ENCODE measurements around the gene CLPTM1L. TPM values are rescaled to one million over a fixed set of nuclear protein-coding genes. Genes with fewer than 3 reads are reported as not detected.

The CLPTM1L gene
- polyA plus RNA-seq, 2 of the 4 experiments (the other 2 are of a cell fraction), result 171 to 173 TPM

GRCh38 chr5:1344975-1345838 lies at the start of gene CLPTM1L (continued):
- TF ChIP-seq BCL3 (IDR thresholded peaks at IDR 0.05) (peak; percentile 57; the same call in 1 of the 3 replicates), TFCP2L1 (CRISPR knock-in tag; IDR thresholded peaks at IDR 0.05) (no peak), CTCF (IDR thresholded peaks at IDR 0.05) (no peak), RAD21 (conservative IDR thresholded peaks at IDR 0.05 in 1 of 2, IDR thresholded peaks at IDR 0.05 in 1 of 2) (no peak), EHF (CRISPR knock-in tag; IDR thresholded peaks at IDR 0.05) (no peak), CEBPB (IDR thresholded peaks at IDR 0.05) (no peak), RCOR1 (IDR thresholded peaks at IDR 0.05; ENCODE audit: low read depth, low read length) (no peak), POLR2A (IDR thresholded peaks at IDR 0.05; ENCODE audit: low read length) (peak; percentile 73)
- TF ChIP-seq, protein P1, sequence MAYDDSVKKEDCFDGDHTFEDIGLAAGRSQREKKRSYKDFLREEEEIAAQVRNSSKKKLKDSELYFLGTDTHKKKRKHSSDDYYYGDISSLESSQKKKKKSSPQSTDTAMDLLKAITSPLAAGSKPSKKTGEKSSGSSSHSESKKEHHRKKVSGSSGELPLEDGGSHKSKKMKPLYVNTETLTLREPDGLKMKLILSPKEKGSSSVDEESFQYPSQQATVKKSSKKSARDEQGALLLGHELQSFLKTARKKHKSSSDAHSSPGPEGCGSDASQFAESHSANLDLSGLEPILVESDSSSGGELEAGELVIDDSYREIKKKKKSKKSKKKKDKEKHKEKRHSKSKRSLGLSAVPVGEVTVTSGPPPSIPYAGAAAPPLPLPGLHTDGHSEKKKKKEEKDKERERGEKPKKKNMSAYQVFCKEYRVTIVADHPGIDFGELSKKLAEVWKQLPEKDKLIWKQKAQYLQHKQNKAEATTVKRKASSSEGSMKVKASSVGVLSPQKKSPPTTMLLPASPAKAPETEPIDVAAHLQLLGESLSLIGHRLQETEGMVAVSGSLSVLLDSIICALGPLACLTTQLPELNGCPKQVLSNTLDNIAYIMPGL (CRISPR knock-in tag; IDR thresholded peaks at IDR 0.05; ENCODE audit: borderline replicate concordance), result no peak

DNA sequence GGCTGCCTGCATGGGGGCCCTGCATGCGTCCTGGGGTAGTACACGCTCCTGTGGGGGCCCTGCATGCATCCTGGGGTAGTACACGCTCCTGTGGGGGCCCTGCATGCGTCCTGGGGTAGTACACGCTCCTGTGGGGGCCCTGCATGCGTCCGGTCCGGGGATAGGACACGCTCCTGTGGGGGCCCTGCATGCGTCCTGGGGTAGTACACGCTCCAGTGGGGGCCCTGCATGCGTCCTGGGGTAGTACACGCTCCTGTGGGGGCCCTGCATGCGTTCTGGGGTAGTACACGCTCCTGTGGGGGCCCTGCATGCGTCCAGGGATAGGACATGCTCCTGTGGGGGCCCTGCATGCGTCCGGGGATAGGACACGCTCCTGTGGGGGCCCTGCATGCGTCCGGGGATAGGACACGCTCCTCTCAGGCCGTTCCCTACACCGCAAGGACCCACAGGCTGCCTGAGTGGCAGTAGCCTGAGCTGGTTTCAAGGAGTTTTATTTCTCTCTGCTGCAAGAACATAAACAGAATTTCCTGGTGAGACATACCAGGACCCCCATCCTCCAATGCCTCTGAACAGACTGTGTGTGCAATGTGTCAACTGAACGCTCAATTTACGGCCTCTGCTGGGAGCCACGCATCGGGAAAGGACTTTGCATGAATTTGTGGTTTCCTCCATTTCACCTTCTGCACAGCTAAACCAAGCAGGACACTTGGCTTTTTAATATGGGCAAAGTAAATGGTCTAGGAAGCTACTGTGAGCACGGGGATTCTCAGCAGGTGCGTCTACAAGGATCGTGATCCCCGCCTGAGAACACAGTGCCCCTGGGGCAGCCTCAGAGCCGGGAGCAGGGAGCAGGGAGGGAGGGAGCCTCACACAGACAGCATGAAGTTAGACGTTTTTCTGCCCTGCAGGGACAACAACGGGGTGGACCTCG lies 48.9 kb upstream of the CLPTM1L start:
- TF ChIP-seq RAD21 (conservative IDR thresholded peaks at IDR 0.05 in 1 of 2, IDR thresholded peaks at IDR 0.05 in 1 of 2) (no peak), JUN (IDR thresholded peaks at IDR 0.05) (no peak), BCL3 (IDR thresholded peaks at IDR 0.05) (no peak), MAX (IDR thresholded peaks at IDR 0.05) (no peak), HEYL (CRISPR knock-in tag; IDR thresholded peaks at IDR 0.05) (no peak), FOSL2 (IDR thresholded peaks at IDR 0.05) (no peak), FOSL2 (CRISPR knock-in tag; IDR thresholded peaks at IDR 0.05) (no peak), RNF2 (IDR thresholded peaks at IDR 0.05; ENCODE audit: borderline replicate concordance, low read depth) (no peak), SREBF2 (IDR thresholded peaks at IDR 0.05) (no peak), CBX8 (IDR thresholded peaks at IDR 0.05) (no peak), PHF8 (IDR thresholded peaks at IDR 0.05; ENCODE audit: borderline replicate concordance, low read depth) (no peak), MAFK (IDR thresholded peaks at IDR 0.05; ENCODE audit: partially characterized antibody) (no peak), CBX2 (IDR thresholded peaks at IDR 0.05; ENCODE audit: borderline replicate concordance, low read depth) (no peak)
- TF ChIP-seq, protein P2, sequence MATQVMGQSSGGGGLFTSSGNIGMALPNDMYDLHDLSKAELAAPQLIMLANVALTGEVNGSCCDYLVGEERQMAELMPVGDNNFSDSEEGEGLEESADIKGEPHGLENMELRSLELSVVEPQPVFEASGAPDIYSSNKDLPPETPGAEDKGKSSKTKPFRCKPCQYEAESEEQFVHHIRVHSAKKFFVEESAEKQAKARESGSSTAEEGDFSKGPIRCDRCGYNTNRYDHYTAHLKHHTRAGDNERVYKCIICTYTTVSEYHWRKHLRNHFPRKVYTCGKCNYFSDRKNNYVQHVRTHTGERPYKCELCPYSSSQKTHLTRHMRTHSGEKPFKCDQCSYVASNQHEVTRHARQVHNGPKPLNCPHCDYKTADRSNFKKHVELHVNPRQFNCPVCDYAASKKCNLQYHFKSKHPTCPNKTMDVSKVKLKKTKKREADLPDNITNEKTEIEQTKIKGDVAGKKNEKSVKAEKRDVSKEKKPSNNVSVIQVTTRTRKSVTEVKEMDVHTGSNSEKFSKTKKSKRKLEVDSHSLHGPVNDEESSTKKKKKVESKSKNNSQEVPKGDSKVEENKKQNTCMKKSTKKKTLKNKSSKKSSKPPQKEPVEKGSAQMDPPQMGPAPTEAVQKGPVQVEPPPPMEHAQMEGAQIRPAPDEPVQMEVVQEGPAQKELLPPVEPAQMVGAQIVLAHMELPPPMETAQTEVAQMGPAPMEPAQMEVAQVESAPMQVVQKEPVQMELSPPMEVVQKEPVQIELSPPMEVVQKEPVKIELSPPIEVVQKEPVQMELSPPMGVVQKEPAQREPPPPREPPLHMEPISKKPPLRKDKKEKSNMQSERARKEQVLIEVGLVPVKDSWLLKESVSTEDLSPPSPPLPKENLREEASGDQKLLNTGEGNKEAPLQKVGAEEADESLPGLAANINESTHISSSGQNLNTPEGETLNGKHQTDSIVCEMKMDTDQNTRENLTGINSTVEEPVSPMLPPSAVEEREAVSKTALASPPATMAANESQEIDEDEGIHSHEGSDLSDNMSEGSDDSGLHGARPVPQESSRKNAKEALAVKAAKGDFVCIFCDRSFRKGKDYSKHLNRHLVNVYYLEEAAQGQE (IDR thresholded peaks at IDR 0.05), result no peak
- TF ChIP-seq, protein P1 (CRISPR knock-in tag; IDR thresholded peaks at IDR 0.05; ENCODE audit: borderline replicate concordance), result no peak
- ChIA-PET POLR2A (no interaction called here), CTCF (interaction anchor here (0.6 to 3.2 kb wide), 3 partner anchors 12 to 309 kb away, joined by 3 to 17 read pairs (median 6); no protein-coding TSS in a partner anchor)
- H3K4me3 ChIP-seq, result no peak overlapping the region
- no peaks in the 10 kb centered on the region for H3K4me1 ChIP-seq
- 27% methylated on average over 15 of the region's 36 CpGs for WGBS (ENCODE audit: missing lambda C conversion rate)
- DNase-seq (ENCODE audit: low read depth in 1 of 2, low spot score in 1 of 2), result no peak
- no peak overlapping the region for H3K27ac ChIP-seq
- ATAC-seq, result no peak
- peaks cover 5% of the 10 kb centered on the region; the same call in 1 of the 3 replicates for H3K9me3 ChIP-seq
- no peak overlapping the region for H3K4me2 ChIP-seq
- no peak for FAIRE-seq
